Measurements from ENCODE around the gene ETV4.

ETV4 gene

GRCh38 chr17:43529947-43530287 is 16.2 kb downstream of the ETV4 start:
- no peak for DNase-seq (ENCODE audit: low read depth, low spot score)
- no peak overlapping the region for H3K4me3 ChIP-seq (ENCODE audit: low read length)
- H3K9me3 ChIP-seq (ENCODE audit: control insufficient read depth, insufficient read depth, low read length): no peaks in the 10 kb centered on the region
- no peaks in the 10 kb centered on the region for H3K36me3 ChIP-seq (ENCODE audit: control insufficient read depth, insufficient read depth, low read length)
- H3K27ac ChIP-seq (ENCODE audit: low read length): no peak overlapping the region
- peaks cover 6% of the 10 kb centered on the region for H3K4me1 ChIP-seq (ENCODE audit: control insufficient read depth, insufficient read depth, low read length)
- no CpG with 5 or more reads among the region's 6 CpGs for WGBS (ENCODE audit: insufficient coverage, insufficient read length)
- no peaks in the 10 kb centered on the region for H3K27me3 ChIP-seq (ENCODE audit: control insufficient read depth, insufficient read depth, low read length)

- H3K27me3 ChIP-seq (ENCODE audit: control insufficient read depth, insufficient read depth, low read length): no peaks in the 10 kb centered on the region
- no peak overlapping the region for H3K27ac ChIP-seq (ENCODE audit: low read length)
- H3K4me3 ChIP-seq (ENCODE audit: low read length): no peak overlapping the region
- peaks cover 6% of the 10 kb centered on the region for H3K4me1 ChIP-seq (ENCODE audit: control insufficient read depth, insufficient read depth, low read length)
- H3K36me3 ChIP-seq (ENCODE audit: control insufficient read depth, insufficient read depth, low read length): no peaks in the 10 kb centered on the region
- no peak for DNase-seq (ENCODE audit: low read depth, low spot score)
- WGBS (ENCODE audit: insufficient coverage, insufficient read length): no CpG with 5 or more reads among the region's 20 CpGs
- H3K9me3 ChIP-seq (ENCODE audit: control insufficient read depth, insufficient read depth, low read length): no peaks in the 10 kb centered on the region
Observed at GRCh38 chr17:43528988-43529814, 16.9 kb downstream of the ETV4 start.

GRCh38 chr17:43528319-43528987 is 17.7 kb downstream of the ETV4 start:
- Histone ChIP-seq H3K4me1 (ENCODE audit: control insufficient read depth, insufficient read depth, low read length) (peaks cover 6% of the 10 kb centered on the region), H3K9me3 (ENCODE audit: control insufficient read depth, insufficient read depth, low read length) (no peaks in the 10 kb centered on the region), H3K27me3 (ENCODE audit: control insufficient read depth, insufficient read depth, low read length) (no peaks in the 10 kb centered on the region), H3K27ac (ENCODE audit: low read length) (no peak overlapping the region), H3K36me3 (ENCODE audit: control insufficient read depth, insufficient read depth, low read length) (peaks cover 5% of the 10 kb centered on the region; the same call in 1 of the 2 replicates), H3K4me3 (ENCODE audit: low read length) (no peak overlapping the region)
- WGBS (ENCODE audit: insufficient coverage, insufficient read length): no CpG with 5 or more reads among the region's 13 CpGs
- no peak for DNase-seq (ENCODE audit: low read depth, low spot score)

GRCh38 chr17:43526886-43527648 is 19.1 kb downstream of the ETV4 start:
- Histone ChIP-seq H3K36me3 (ENCODE audit: control insufficient read depth, insufficient read depth, low read length) (peaks cover 7% of the 10 kb centered on the region; the same call in 1 of the 2 replicates), H3K9me3 (ENCODE audit: control insufficient read depth, insufficient read depth, low read length) (no peaks in the 10 kb centered on the region), H3K27me3 (ENCODE audit: control insufficient read depth, insufficient read depth, low read length) (no peaks in the 10 kb centered on the region), H3K4me1 (ENCODE audit: control insufficient read depth, insufficient read depth, low read length) (peaks cover 6% of the 10 kb centered on the region), H3K27ac (ENCODE audit: low read length) (no peak overlapping the region), H3K4me3 (ENCODE audit: low read length) (no peak overlapping the region)
- DNase-seq (ENCODE audit: low read depth, low spot score): no peak
- WGBS (ENCODE audit: insufficient coverage, insufficient read length): no CpG with 5 or more reads among the region's 7 CpGs

GRCh38 chr17:43524945-43525575 is 21.1 kb downstream of the ETV4 start:
- peaks cover 6% of the 10 kb centered on the region for H3K4me1 ChIP-seq (ENCODE audit: control insufficient read depth, insufficient read depth, low read length)
- no peak overlapping the region for H3K4me3 ChIP-seq (ENCODE audit: low read length)
- H3K9me3 ChIP-seq (ENCODE audit: control insufficient read depth, insufficient read depth, low read length): no peaks in the 10 kb centered on the region
- no peaks in the 10 kb centered on the region for H3K27me3 ChIP-seq (ENCODE audit: control insufficient read depth, insufficient read depth, low read length)
- H3K36me3 ChIP-seq (ENCODE audit: control insufficient read depth, insufficient read depth, low read length): peaks cover 16% of the 10 kb centered on the region; the same call in 1 of the 2 replicates
- WGBS (ENCODE audit: insufficient coverage, insufficient read length): no CpG with 5 or more reads among the region's 8 CpGs
- no peak overlapping the region for H3K27ac ChIP-seq (ENCODE audit: low read length)
- DNase-seq (ENCODE audit: low read depth, low spot score): no peak

GRCh38 chr17:43521389-43521788 is 24.8 kb downstream of the ETV4 start:
- Histone ChIP-seq H3K4me3 (ENCODE audit: low read length) (no peak overlapping the region), H3K36me3 (ENCODE audit: control insufficient read depth, insufficient read depth, low read length) (peaks cover 22% of the 10 kb centered on the region; the same call in 1 of the 2 replicates), H3K27me3 (ENCODE audit: control insufficient read depth, insufficient read depth, low read length) (no peaks in the 10 kb centered on the region), H3K27ac (ENCODE audit: low read length) (no peak overlapping the region), H3K9me3 (ENCODE audit: control insufficient read depth, insufficient read depth, low read length) (no peaks in the 10 kb centered on the region), H3K4me1 (ENCODE audit: control insufficient read depth, insufficient read depth, low read length) (peaks cover 3% of the 10 kb centered on the region)
- WGBS (ENCODE audit: insufficient coverage, insufficient read length): no CpG with 5 or more reads among the region's 4 CpGs
- DNase-seq (ENCODE audit: low read depth, low spot score): no peak

- Histone ChIP-seq H3K4me3 (ENCODE audit: low read length) (no peak overlapping the region), H3K27ac (ENCODE audit: low read length) (no peak overlapping the region), H3K4me1 (ENCODE audit: control insufficient read depth, insufficient read depth, low read length) (no peaks in the 10 kb centered on the region), H3K36me3 (ENCODE audit: control insufficient read depth, insufficient read depth, low read length) (peaks cover 20% of the 10 kb centered on the region; the same call in 1 of the 2 replicates), H3K27me3 (ENCODE audit: control insufficient read depth, insufficient read depth, low read length) (no peaks in the 10 kb centered on the region), H3K9me3 (ENCODE audit: control insufficient read depth, insufficient read depth, low read length) (no peaks in the 10 kb centered on the region)
- WGBS (ENCODE audit: insufficient coverage, insufficient read length): no CpG with 5 or more reads among the region's 8 CpGs
- DNase-seq (ENCODE audit: low read depth, low spot score): no peak
Observed at GRCh38 chr17:43517615-43518386, 28.3 kb downstream of the ETV4 start.

- no peaks in the 10 kb centered on the region for H3K4me1 ChIP-seq (ENCODE audit: control insufficient read depth, insufficient read depth, low read length)
- H3K27me3 ChIP-seq (ENCODE audit: control insufficient read depth, insufficient read depth, low read length): no peaks in the 10 kb centered on the region
- no peak overlapping the region for H3K27ac ChIP-seq (ENCODE audit: low read length)
- no CpG with 5 or more reads among the region's 6 CpGs for WGBS (ENCODE audit: insufficient coverage, insufficient read length)
- H3K9me3 ChIP-seq (ENCODE audit: control insufficient read depth, insufficient read depth, low read length): no peaks in the 10 kb centered on the region
- no peak overlapping the region for H3K4me3 ChIP-seq (ENCODE audit: low read length)
- peaks cover 20% of the 10 kb centered on the region; the same call in 1 of the 2 replicates for H3K36me3 ChIP-seq (ENCODE audit: control insufficient read depth, insufficient read depth, low read length)
- no peak for DNase-seq (ENCODE audit: low read depth, low spot score)
Observed at GRCh38 chr17:43517161-43517560, 29.0 kb downstream of the ETV4 start.

GRCh38 chr17:43515656-43516055 is 30.5 kb downstream of the ETV4 start:
- no peaks in the 10 kb centered on the region for H3K27me3 ChIP-seq (ENCODE audit: control insufficient read depth, insufficient read depth, low read length)
- no peak overlapping the region for H3K4me3 ChIP-seq (ENCODE audit: low read length)
- DNase-seq (ENCODE audit: low read depth, low spot score): no peak
- WGBS (ENCODE audit: insufficient coverage, insufficient read length): no CpG with 5 or more reads among the region's 1 CpG
- H3K9me3 ChIP-seq (ENCODE audit: control insufficient read depth, insufficient read depth, low read length): no peaks in the 10 kb centered on the region
- no peaks in the 10 kb centered on the region for H3K4me1 ChIP-seq (ENCODE audit: control insufficient read depth, insufficient read depth, low read length)
- H3K27ac ChIP-seq (ENCODE audit: low read length): no peak overlapping the region
- peaks cover 12% of the 10 kb centered on the region; the same call in 1 of the 2 replicates for H3K36me3 ChIP-seq (ENCODE audit: control insufficient read depth, insufficient read depth, low read length)
